HepG2 (cell line): Measurements from ENCODE around the gene IGSF5.
A peak's percentile ranks its signal among the peaks of the same experiment; 100 is the strongest.

Experiments
- ATF6 ChIP-seq: sonication (generic); formaldehyde crosslinking; conservative IDR thresholded peaks from 2 replicates; pipeline ENCODE4 v1.4.0; 2020; ENCODE audit warnings: missing genetic modification reagents
- ATF7 ChIP-seq, 2 experiments: fragments of 450-650 bp in 1 of 2; sonication (generic) in 1 of 2; formaldehyde crosslinking in 1 of 2; IDR thresholded peaks; 2 replicates each; pipeline versions ENCODE4 v1.4.0 to v1.6.1; 2016 to 2020; ENCODE audit warnings: antibody characterized with exemption in 1 of 2, mild to moderate bottlenecking in 1 of 2, missing genetic modification reagents in 1 of 2
- ATF7-NPFF ChIP-seq: sonication (generic); formaldehyde crosslinking; IDR thresholded peaks from 2 replicates; pipeline ENCODE4 v1.8.1; 2023; ENCODE audit warnings: mild to moderate bottlenecking, low read depth, missing genetic modification reagents, moderate library complexity
- CTCF ChIP-seq: sonication (generic); formaldehyde crosslinking; IDR thresholded peaks from 2 replicates; pipeline ENCODE4 v1.5.0; 2020; ENCODE audit warnings: mild to moderate bottlenecking, missing genetic modification reagents, moderate library complexity
- EED ChIP-seq: sonication (generic); formaldehyde crosslinking; IDR thresholded peaks from 2 replicates; pipeline ENCODE4 v1.5.0; 2020; ENCODE audit warnings: mild to moderate bottlenecking, missing genetic modification reagents
- GMEB1 ChIP-seq: sonication (generic); formaldehyde crosslinking; IDR thresholded peaks from 2 replicates; pipeline ENCODE4 v1.5.1; 2020; ENCODE audit warnings: missing genetic modification reagents, mild to moderate bottlenecking, borderline replicate concordance
- HNRNPK ChIP-seq: fragments of 200-400 bp; formaldehyde crosslinking; IDR thresholded peaks from 2 replicates; pipeline ENCODE4 v1.6.1; 2018; ENCODE audit warnings: low read length, low read depth, moderate library complexity, mild to moderate bottlenecking; ENCODE audit not compliant: poor library complexity, severe bottlenecking
- PCBP2 ChIP-seq: fragments of 200-400 bp; formaldehyde crosslinking; optimal IDR thresholded peaks from 2 replicates; pipeline ENCODE3; 2018; ENCODE audit warnings: low read length, low read depth; ENCODE audit not compliant: poor library complexity, severe bottlenecking
- ZBTB1 ChIP-seq: sonication (generic); formaldehyde crosslinking; IDR thresholded peaks from 2 replicates; pipeline ENCODE4 v1.4.0; 2020; ENCODE audit warnings: missing genetic modification reagents, borderline replicate concordance
- ZBTB10 ChIP-seq: sonication (generic); formaldehyde crosslinking; IDR thresholded peaks from 2 replicates; pipeline ENCODE4 v1.4.0; 2020; ENCODE audit warnings: missing genetic modification reagents, borderline replicate concordance
- ZNF280D ChIP-seq: sonication (generic); formaldehyde crosslinking; IDR thresholded peaks from 2 replicates; pipeline ENCODE4 v1.5.1; 2020; ENCODE audit warnings: mild to moderate bottlenecking, missing genetic modification reagents
- ZNF687 ChIP-seq: sonication (generic); formaldehyde crosslinking; IDR thresholded peaks from 2 replicates; pipeline ENCODE4 v1.5.1; 2020; ENCODE audit warnings: mild to moderate bottlenecking, missing genetic modification reagents, moderate library complexity

- TF ChIP-seq EED (no peak), ATF7-NPFF (CRISPR knock-in tag) (no peak), GMEB1 (CRISPR knock-in tag) (no peak), ZNF687 (CRISPR knock-in tag) (no peak), ATF7 (IDR thresholded peaks at IDR 0.05) (peak; percentile 53), ATF7 (CRISPR knock-in tag; IDR thresholded peaks at IDR 0.05) (no peak), PCBP2 (no peak), CTCF (no peak), HNRNPK (no peak), ZBTB10 (CRISPR knock-in tag) (no peak), ATF6 (no peak), ZBTB1 (CRISPR knock-in tag) (no peak), ZNF280D (CRISPR knock-in tag) (no peak)
Measured at GRCh38 chr21:39825250-39825649, 80.3 kb downstream of the IGSF5 start.
